Middle frontal gyrus (tissue), 1 donor: ENCODE measurements around the gene AGPAT3.

ENCODE experiments used
- DNase-seq: peaks from one replicate; pipeline ENCODE4 v3.0.0-alpha.2; 2015; ENCODE audit warnings: low spot score; ENCODE audit errors: extremely low spot score

AGPAT3 gene

DNA sequence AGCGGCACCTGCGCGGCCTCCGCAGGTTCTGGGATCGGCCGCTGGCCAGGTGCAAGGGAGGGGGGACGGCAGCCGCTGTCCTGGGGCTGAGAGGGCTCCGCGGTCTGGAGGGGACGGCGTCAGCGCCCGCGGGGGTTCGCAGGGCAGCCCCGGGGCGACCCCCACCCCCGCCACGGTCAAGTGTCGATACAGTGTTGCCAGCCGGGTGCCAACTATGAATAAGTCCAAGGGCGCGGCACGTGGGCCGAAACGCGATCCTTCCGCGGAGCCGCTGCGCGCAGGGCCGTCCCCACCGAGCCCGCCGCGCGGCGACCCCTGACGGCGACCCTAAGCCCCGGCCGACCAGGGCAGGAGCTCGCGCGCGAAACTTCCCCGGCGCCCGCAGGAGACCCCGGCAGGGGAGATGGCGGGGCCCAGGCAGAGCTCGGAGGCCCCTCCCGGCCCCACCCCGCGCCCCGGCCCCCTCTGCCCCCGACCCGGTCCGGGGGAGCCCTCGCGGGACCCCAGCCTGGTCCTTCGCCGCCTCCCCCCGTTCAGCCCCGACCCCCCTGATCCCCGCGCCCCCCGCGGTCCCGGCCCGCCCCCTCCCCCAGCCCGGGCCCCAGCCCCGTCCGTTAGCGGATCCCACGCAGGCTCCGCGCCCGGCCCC is 586 bp upstream of the AGPAT3 start:
- DNase-seq: no peak

DNA sequence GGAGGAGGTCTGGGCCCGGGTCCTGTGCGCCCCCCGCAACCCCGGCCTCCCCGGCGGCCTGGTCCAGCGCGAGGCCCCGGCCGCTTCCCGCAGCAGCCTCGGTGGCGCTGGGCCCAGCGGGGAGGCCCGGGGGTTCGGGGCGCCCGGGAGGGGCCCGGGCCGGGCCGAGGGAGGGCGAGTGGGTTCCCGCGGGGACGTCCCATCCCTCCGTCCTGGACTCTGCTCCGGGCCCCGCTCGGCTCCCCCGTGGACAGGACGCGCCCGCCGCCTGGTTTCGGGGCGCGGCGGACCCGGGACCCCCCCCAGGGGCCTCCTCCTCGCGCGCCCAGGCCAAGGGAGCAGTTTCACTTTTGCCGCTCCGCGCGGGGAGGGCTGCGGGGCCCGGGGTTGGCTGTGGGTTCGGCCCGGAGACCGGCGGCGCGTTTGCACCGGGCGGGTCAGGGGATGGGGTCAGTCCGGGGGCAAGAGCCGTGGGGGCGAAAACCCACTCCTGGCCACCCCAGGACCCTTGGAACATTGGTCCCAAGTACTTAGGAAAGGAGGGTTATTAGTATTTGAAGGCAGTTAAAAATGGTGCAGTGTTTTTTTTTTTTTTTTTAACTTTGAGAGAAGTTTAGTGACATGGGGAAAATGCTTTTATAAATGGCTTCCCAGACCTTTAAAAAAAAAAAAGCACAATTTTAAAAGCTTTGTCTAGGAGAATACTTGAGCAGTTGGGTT is 677 bp downstream of the AGPAT3 start:
- no peak for DNase-seq

DNA sequence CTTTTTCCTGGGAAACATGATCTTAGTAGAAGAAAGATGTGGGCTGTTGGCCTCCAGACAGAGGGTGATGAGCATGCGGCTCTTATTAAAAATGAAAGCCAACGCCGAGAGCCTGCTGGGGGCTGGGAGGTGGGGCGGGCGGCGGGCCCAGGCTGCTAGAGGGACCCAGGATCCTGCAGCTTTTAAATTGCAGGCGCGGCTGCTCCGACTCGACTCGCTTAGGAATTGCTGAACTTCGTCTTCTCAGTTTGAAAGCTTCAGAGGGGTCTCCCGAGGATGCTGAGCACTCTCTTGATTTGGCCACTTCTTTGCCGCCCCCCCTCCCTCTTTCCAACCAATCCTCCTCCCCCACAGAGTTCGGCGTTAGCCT is 1.2 kb downstream of the AGPAT3 start:
- no peak for DNase-seq

DNA sequence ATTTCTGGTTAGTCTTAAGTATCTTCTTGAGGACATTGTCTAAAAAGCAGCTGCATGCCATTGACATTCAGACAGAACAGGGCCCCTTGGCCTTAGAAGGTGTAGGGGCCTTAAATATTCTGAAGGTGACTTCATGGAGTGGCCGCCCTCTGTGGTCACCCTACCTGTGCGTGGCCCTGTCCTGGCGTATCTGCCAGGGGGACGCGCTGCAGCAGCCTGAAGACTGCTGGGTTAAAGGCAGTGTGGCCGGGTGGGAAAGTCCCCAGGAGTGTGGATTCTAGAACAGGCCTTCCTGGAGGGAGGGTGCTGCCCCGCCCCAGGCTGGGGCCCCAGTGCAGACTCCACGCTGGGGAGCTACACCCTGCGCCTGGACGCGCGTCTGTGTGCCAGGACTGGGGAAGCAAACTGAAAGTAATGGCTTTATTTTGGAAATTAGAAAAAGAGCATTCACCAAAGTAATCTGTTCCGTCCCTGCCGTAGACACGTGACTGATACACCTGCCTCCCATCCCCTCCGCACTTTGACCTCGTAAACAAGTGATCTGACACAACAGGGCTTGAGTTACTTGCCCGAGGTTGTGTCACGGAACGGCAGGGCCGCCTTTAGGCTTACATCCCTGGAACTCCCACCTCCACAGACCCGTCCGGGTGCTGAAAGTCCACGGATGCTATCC is 1.8 kb downstream of the AGPAT3 start:
- no peak for DNase-seq

DNA sequence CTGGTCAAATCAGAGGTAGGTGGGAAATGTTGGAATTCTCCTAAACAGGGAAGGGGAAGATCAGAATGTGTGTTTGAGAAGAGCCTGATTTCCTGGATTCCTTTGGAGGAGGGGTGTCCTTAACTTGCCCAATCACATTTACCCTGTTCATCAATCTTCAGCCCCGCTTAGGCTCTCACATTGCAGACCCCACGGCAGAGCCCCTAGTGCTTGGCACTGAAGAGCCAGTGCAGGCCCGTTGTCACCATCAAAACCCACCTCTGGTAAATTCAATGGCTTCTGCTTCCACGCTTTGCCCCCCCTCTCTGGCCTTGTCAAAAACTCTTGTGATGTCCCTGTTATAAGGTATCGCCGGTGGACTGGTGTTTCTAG is 2.3 kb downstream of the AGPAT3 start:
- DNase-seq: no peak

DNA sequence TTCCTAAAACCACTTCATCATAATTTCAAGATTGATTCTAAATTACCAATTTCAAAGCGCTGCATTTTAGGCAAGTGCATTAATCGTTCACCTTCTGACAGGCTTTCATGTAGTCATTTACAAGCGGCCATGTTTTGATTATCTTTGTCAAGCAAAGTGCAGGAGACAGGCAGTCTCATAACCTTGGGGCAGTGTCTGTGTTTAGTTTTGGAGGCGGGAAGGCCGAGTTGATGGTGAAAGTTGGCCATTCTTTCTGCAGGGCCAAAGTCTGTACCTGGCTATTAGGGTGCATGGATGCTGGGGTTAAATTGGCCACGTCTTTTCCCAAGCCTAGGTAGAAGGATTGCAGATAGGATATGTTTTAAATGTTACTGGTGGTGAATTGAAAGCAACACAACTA is 2.9 kb downstream of the AGPAT3 start:
- DNase-seq: no peak

DNA sequence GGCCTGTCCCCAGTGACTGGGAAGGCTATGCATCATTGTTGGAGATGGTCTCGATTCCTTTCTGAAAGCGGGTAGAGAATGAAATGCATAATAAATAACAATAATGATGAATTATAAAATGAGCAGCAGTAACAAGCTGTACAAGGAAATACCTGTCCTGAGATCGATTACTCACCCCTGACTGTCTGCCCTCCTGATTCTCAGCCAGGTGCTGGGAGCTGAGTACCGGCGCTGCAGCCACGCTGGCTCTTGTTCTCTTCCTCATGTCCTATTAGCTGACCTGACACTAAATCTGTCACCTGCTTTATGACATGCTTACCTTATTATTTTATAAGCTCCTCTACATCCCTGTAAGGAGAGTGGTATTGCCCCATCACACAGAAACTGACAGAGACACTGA is 3.4 kb downstream of the AGPAT3 start:
- no peak for DNase-seq

DNA sequence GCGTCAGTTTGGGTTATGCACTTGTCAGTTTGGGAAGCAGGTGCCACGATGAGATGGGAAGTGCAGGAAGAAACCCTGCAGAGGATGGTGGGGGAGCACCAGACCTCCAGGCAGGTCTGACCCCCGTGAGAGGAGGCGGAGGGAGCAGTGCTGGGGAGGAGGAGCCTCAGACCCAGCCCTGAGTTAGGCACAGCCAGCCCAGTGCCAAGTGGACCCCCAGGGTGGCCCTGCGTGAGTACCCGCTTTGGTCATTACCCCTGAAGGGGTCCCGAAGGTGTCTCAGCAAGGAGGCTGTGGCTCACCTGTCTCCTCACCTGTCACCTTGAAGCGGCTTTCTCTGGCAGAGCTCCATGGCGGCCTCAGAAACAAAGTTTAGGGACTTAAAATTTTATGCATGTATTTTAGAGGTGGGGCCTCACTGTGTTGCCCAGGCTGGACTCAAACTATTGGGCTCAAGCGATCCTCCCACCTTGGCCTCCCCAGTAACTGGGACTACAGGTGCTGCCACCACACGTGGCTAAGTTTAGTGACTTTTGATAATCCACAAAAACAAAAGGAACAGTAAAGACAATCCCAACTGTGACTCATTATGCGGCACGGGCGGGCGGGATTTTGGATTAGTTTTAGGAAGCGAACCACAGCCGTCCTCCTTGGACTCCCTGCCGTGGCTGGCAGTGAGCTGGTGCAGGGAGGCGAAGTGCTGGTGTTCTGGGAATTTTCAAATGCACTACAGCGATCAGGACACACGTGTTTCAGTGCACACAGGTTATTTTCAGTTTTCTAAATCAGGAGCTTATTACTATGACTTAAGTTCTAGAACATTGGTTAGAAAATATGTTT is 4.7 kb downstream of the AGPAT3 start:
- DNase-seq: no peak

DNA sequence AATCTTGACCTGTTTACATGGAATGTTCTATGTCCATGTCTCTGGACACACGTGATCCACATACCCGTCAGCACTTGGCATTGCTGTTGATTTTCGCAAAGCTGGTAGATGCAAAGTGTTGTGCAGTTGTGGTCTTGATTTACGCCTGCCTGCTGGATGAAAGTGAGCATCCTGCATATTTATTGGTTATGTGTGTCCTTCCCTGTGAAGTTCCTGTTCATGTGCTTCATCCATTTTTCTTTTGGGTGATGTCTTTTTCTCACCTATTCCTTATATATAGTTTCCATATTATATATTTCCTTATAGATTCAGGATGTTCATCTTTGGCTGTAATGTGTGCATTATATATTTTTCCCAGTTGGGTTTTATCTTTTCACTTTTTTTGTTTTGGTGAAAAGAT is 6.5 kb downstream of the AGPAT3 start:
- DNase-seq: no peak

DNA sequence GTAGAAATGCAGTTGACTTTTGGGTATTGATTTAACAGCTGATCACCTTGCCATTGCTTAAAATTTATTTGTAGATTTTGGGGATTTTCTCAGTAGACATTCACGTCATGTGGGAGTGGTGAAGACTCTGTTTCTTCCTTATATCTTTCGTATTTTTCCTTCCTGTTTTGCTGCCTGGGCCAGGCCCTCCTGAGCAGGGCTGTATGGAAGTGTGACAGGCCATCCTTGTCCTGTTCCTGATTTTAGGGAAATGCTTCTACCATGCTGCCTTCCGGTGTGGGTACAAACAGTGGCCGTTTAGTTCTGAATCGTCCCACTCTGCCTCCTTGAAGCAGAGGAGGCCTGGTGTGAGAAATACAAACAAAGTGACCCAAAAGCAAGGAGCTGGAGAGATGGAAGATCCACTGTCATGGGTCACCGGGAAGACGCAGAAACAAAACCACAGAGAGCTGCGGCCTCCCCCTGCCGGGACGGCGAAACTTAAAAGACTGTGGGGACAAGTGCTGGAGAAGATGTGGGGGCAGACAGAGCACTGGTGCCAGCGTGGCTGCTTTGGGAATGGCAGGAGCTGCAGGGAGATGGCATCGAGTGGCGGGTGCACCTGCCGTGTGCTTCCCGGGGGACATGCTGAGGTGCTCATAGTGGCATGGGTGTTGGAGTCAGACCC is 7.6 kb downstream of the AGPAT3 start:
- DNase-seq: no peak

DNA sequence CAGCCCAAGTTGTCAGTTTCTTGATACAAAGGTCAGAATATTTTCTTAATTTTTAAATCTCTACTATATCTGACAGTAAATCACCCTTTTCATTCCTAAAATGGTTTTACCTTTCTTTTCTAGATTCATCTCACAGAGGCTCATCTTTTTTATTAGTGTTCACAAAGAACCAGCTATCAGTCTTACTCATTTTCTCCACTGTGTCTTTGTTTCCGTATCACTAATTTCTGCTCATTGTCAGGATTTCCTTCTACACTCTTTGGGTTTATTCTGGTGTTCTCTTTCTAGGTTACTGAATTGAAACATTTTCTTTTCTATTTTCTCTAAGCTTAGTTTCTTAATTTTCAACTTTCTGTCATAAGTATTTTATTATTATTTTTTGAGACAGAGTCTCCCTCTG is 8.7 kb downstream of the AGPAT3 start:
- no peak for DNase-seq

DNA sequence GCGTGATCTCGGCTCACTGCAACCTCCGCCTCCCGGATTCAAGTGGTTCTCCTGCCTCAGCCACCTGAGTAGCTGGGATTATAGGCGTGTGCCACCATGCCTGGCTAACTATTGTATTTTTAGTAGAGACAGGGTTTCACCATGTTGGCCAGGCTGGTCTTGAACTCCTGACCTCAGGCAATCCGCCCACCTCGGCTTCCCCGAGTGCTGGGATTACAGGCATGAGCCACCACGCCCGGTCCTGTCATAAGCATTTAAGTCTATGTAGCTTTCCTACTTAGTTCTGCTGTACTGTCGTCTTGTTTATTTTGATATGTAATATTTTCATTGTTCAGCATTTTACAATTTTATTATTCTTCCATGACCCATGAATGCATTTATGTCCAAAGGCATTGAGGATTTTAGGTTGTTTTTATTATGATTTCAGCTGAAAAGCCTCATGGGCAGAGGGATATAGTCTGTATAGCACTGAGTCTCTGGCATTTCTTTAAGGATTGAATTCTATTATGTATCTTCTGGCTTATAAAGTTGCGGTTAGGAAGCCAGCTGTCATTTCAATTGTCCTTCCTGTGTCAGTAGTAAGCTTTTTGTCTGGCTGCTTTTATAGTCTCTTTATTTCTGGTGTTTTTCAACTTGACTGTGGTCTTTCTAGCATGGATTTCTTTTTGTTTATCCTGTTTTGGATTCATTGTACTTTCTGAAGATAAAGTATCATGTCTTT is 9.2 kb downstream of the AGPAT3 start:
- no peak for DNase-seq

DNA sequence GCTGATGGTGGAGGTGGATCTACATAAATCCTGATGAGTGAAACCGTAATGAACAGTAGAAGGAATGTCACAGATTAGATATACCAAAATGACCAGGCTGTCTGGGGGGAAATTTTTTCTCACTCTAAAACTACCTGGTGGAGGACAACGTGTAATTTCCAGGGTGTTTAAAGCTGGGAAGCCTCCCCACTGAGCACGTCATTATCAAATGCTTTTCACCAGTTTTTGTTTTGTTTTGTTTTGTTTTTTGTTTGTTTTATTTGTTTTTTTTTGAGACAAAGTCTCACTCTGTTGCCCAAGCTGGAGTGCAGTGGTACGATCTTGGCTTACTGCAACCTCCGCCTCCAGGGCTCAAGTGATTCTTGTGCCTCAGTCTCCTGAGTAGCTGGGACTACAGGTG is 11.6 kb downstream of the AGPAT3 start:
- DNase-seq: no peak

DNA sequence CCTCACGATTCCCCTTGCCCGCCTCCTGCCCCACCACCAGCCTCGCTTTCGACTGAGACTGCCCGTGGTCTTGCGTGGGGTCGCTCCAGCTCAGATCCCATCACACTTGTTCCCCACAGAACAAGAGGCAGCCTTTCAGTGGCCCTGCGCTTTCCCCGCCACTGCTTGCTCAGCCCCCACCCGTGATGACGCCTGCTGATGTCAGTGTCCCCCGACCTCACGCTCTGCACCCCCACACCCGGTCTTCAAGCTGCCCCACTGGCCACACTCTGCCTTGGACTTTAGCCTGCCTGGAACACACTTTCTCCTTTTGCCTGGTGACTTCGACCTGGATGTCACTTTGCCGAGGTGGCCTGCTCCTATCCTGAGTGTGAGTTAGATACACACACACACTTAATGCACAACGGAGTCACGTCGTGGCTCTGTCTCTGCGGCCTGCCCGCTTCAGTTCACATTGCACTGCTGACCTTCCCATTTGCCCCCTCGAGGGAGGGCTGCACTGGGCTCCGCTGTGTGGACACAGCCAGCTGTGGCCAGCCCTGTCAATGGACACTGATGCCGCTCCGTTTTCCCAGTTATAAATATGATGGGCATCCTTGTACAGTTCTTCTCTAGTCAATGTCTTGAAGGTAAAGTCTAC is 13.0 kb downstream of the AGPAT3 start:
- no peak for DNase-seq

DNA sequence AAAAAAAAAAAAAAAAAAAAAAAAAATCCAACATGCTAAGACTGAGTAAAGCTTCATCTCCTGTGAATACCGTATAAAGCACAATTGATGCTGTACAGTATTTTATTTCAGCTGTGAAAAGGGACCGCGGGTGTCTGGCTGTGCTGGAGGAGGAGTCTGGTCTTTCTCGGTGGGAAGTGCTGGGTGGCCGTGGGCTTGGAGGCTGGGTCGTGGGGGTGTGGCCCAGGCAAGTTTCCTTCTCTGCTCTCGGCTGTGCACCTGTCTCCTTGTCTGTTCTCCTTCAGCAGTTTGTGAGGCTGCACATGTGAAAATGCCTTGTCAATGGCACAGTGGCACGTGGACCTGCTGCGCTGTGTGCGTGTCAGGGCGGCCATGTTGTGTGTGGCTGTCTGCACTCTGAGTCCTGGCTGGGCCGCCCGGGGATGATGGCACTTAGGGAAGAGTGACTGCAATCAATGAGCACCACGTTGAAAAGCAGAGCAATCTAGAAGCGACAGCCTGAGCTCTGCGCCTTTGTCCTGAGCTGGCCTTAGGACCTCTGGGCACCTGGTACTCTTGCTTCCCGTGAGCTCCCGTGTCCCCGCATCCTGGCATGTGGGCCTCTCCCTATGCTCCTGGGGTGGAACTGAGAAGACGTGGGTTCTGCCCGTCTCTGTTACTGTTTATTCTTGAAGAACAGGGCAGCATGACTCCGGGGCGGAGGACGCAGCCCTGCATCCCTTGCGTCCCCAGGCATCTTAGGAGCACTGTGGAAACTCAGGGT is 14.5 kb downstream of the AGPAT3 start:
- DNase-seq: no peak

DNA sequence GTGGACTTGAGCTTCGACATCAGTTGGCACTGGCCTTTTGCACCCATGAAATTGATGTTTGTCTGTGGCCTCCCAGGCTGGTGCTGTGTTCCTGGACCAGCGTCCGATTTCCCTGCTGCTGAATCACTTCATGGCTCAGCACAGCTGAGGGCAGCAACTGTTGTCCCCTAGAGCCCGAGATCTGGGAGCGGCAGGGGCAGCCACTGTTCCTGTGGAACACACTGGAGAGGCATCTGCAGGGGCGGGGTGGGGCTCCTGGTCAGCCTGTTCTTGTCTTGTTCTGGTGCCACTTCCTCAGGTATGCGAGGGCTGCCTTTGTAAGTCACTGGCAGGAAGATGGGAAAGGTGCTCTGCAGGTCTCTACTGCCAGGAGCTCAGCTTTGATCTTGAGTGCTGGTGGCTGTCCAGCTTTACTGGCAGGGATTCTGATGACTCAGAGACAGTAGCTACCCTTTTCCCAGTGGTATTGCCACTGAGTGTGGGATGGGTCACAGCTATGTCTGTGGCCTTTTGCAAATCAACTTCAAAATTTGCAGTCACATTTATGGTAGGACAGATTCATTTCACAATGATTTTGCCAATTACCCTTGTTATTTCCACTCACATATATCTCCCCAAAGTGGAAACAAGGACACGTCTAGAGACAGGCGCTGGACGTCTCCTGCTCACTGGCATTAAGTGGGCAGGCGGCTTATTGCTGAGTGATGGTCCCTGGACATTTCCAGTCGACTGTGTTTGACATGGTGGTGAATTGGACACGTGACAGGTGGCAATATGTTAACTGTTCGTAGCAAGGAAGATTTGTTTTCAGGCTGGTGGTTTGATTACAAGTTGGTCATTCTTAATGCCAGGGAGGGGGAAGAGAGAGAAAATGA is 15.3 kb downstream of the AGPAT3 start:
- DNase-seq: no peak

DNA sequence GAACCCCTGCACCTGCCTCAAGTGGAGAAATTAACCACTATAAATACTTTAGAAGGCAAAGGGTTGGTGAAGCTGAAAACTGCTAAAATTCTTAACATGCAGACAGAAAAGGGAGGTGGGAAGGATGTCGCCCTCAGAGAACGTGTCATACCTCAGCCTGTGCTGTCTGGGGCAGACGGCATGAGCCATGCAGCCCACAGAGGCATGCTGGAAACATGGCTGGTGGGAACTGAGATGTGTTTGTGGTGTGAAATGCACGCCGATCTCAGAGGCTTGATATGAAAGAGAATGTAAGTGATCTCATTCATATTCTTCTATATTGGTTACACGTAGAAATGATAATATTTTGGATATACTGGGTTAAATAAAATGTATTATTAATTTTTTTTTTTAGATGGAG is 16.3 kb downstream of the AGPAT3 start:
- no peak for DNase-seq

DNA sequence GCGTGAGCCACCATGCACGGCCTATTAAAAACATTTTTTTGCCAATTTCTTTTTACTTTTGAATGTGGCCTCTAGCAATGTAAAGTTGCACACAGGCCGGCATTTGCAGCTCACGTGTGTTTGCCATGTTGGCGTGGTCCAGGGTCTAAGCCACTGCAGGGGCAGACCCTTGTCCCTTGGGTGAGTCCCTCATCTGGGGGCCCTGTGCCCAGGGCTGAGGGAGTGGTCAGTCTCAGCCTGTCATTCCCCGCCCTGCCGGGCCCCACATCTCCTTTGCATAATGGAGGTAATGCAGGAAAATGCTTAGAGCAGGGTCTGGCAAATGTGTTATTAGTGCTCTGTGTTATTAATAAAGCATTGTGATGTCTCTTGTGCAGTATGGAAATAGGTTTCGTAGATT is 16.9 kb downstream of the AGPAT3 start:
- DNase-seq: no peak
